ENCODE data around the gene TRAF3IP3.

TRAF3IP3 gene

GRCh38 chr1:209755926-209756614 lies at the start of gene TRAF3IP3:
Gene TRAF3IP3 (plus strand): TSS chr1:209756053. CDS start chr1:209760040, 3,987 bp downstream.
- H3K27ac ChIP-seq (ENCODE audit: low read length), result no peak within 1 kb of the TSS
- H3K36me3 ChIP-seq (ENCODE audit: control insufficient read depth in 2 of 2, insufficient read depth in 2 of 2, low read length in 2 of 2), result no peaks in the 10 kb centered on the region
- no peak within 1 kb of the TSS for H3K4me3 ChIP-seq (ENCODE audit: low read length in 2 of 2)
- H3K9me3 ChIP-seq (ENCODE audit: control insufficient read depth in 2 of 2, low read length in 2 of 2), result no peaks in the 10 kb centered on the region
- H3K27me3 ChIP-seq (ENCODE audit: control insufficient read depth in 1 of 2, insufficient read depth in 2 of 2, low read length in 2 of 2), result no peaks in the 10 kb centered on the region
- H3K9ac ChIP-seq (ENCODE audit: low read length in 2 of 2), result no peak within 1 kb of the TSS
- H3K4me1 ChIP-seq (ENCODE audit: control insufficient read depth, insufficient read depth, low read length), result peaks cover 11% of the 10 kb centered on the region

- no peak overlapping the region for H3K9ac ChIP-seq (ENCODE audit: low read length in 2 of 2)
- H3K36me3 ChIP-seq (ENCODE audit: control insufficient read depth in 2 of 2, insufficient read depth in 2 of 2, low read length in 2 of 2), result no peaks in the 10 kb centered on the region
- H3K27ac ChIP-seq (ENCODE audit: low read length), result no peak overlapping the region
- no peaks in the 10 kb centered on the region for H3K9me3 ChIP-seq (ENCODE audit: control insufficient read depth in 2 of 2, low read length in 2 of 2)
- H3K4me3 ChIP-seq (ENCODE audit: low read length in 2 of 2), result no peak overlapping the region
- no peaks in the 10 kb centered on the region for H3K4me1 ChIP-seq (ENCODE audit: control insufficient read depth, insufficient read depth, low read length)
- H3K27me3 ChIP-seq (ENCODE audit: control insufficient read depth in 1 of 2, insufficient read depth in 2 of 2, low read length in 2 of 2), result no peaks in the 10 kb centered on the region
These were observed 49.2 kb upstream of the TRAF3IP3 start for GRCh38 chr1:209706622-209707021.

- Histone ChIP-seq H3K4me1 (ENCODE audit: control insufficient read depth, insufficient read depth, low read length) (no peaks in the 10 kb centered on the region), H3K27me3 (ENCODE audit: control insufficient read depth in 1 of 2, insufficient read depth in 2 of 2, low read length in 2 of 2) (no peaks in the 10 kb centered on the region), H3K27ac (ENCODE audit: low read length) (no peak overlapping the region), H3K9ac (ENCODE audit: low read length in 2 of 2) (no peak overlapping the region), H3K9me3 (ENCODE audit: control insufficient read depth in 2 of 2, low read length in 2 of 2) (no peaks in the 10 kb centered on the region), H3K4me3 (ENCODE audit: low read length in 2 of 2) (no peak overlapping the region), H3K36me3 (ENCODE audit: control insufficient read depth in 2 of 2, insufficient read depth in 2 of 2, low read length in 2 of 2) (no peaks in the 10 kb centered on the region)
These were observed 48.5 kb upstream of the TRAF3IP3 start for GRCh38 chr1:209707308-209707707.

GRCh38 chr1:209708297-209708696 lies 47.6 kb upstream of the TRAF3IP3 start:
- Histone ChIP-seq H3K27me3 (ENCODE audit: control insufficient read depth in 1 of 2, insufficient read depth in 2 of 2, low read length in 2 of 2) (no peaks in the 10 kb centered on the region), H3K4me1 (ENCODE audit: control insufficient read depth, insufficient read depth, low read length) (no peaks in the 10 kb centered on the region), H3K9me3 (ENCODE audit: control insufficient read depth in 2 of 2, low read length in 2 of 2) (no peaks in the 10 kb centered on the region), H3K4me3 (ENCODE audit: low read length in 2 of 2) (no peak overlapping the region), H3K36me3 (ENCODE audit: control insufficient read depth in 2 of 2, insufficient read depth in 2 of 2, low read length in 2 of 2) (no peaks in the 10 kb centered on the region), H3K9ac (ENCODE audit: low read length in 2 of 2) (no peak overlapping the region), H3K27ac (ENCODE audit: low read length) (no peak overlapping the region)

- Histone ChIP-seq H3K4me3 (ENCODE audit: low read length in 2 of 2) (no peak overlapping the region), H3K27me3 (ENCODE audit: control insufficient read depth in 1 of 2, insufficient read depth in 2 of 2, low read length in 2 of 2) (no peaks in the 10 kb centered on the region), H3K27ac (ENCODE audit: low read length) (no peak overlapping the region), H3K36me3 (ENCODE audit: control insufficient read depth in 2 of 2, insufficient read depth in 2 of 2, low read length in 2 of 2) (no peaks in the 10 kb centered on the region), H3K4me1 (ENCODE audit: control insufficient read depth, insufficient read depth, low read length) (no peaks in the 10 kb centered on the region), H3K9me3 (ENCODE audit: control insufficient read depth in 2 of 2, low read length in 2 of 2) (no peaks in the 10 kb centered on the region), H3K9ac (ENCODE audit: low read length in 2 of 2) (no peak overlapping the region)
These were observed 45.8 kb upstream of the TRAF3IP3 start for GRCh38 chr1:209710093-209710492.

- H3K4me1 ChIP-seq (ENCODE audit: control insufficient read depth, insufficient read depth, low read length), result no peaks in the 10 kb centered on the region
- H3K9ac ChIP-seq (ENCODE audit: low read length in 2 of 2), result no peak overlapping the region
- no peak overlapping the region for H3K27ac ChIP-seq (ENCODE audit: low read length)
- no peaks in the 10 kb centered on the region for H3K9me3 ChIP-seq (ENCODE audit: control insufficient read depth in 2 of 2, low read length in 2 of 2)
- no peak overlapping the region for H3K4me3 ChIP-seq (ENCODE audit: low read length in 2 of 2)
- H3K27me3 ChIP-seq (ENCODE audit: control insufficient read depth in 1 of 2, insufficient read depth in 2 of 2, low read length in 2 of 2), result no peaks in the 10 kb centered on the region
- no peaks in the 10 kb centered on the region for H3K36me3 ChIP-seq (ENCODE audit: control insufficient read depth in 2 of 2, insufficient read depth in 2 of 2, low read length in 2 of 2)
These were observed 45.0 kb upstream of the TRAF3IP3 start for GRCh38 chr1:209710847-209711246.

GRCh38 chr1:209714338-209714737 lies 41.5 kb upstream of the TRAF3IP3 start:
- H3K27ac ChIP-seq (ENCODE audit: low read length), result no peak overlapping the region
- H3K4me3 ChIP-seq (ENCODE audit: low read length in 2 of 2), result no peak overlapping the region
- no peaks in the 10 kb centered on the region for H3K36me3 ChIP-seq (ENCODE audit: control insufficient read depth in 2 of 2, insufficient read depth in 2 of 2, low read length in 2 of 2)
- no peaks in the 10 kb centered on the region for H3K4me1 ChIP-seq (ENCODE audit: control insufficient read depth, insufficient read depth, low read length)
- H3K9ac ChIP-seq (ENCODE audit: low read length in 2 of 2), result no peak overlapping the region
- no peaks in the 10 kb centered on the region for H3K9me3 ChIP-seq (ENCODE audit: control insufficient read depth in 2 of 2, low read length in 2 of 2)
- H3K27me3 ChIP-seq (ENCODE audit: control insufficient read depth in 1 of 2, insufficient read depth in 2 of 2, low read length in 2 of 2), result no peaks in the 10 kb centered on the region

GRCh38 chr1:209715314-209715713 lies 40.5 kb upstream of the TRAF3IP3 start:
- H3K9me3 ChIP-seq (ENCODE audit: control insufficient read depth in 2 of 2, low read length in 2 of 2), result no peaks in the 10 kb centered on the region

GRCh38 chr1:209717818-209718217 lies 38.0 kb upstream of the TRAF3IP3 start:
- H3K9ac ChIP-seq (ENCODE audit: low read length in 2 of 2), result no peak overlapping the region
- H3K9me3 ChIP-seq (ENCODE audit: control insufficient read depth in 2 of 2, low read length in 2 of 2), result no peaks in the 10 kb centered on the region
- H3K27me3 ChIP-seq (ENCODE audit: control insufficient read depth in 1 of 2, insufficient read depth in 2 of 2, low read length in 2 of 2), result no peaks in the 10 kb centered on the region
- no peaks in the 10 kb centered on the region for H3K4me1 ChIP-seq (ENCODE audit: control insufficient read depth, insufficient read depth, low read length)
- no peak overlapping the region for H3K4me3 ChIP-seq (ENCODE audit: low read length in 2 of 2)
- H3K27ac ChIP-seq (ENCODE audit: low read length), result no peak overlapping the region
- H3K36me3 ChIP-seq (ENCODE audit: control insufficient read depth in 2 of 2, insufficient read depth in 2 of 2, low read length in 2 of 2), result no peaks in the 10 kb centered on the region

More at GRCh38 chr1:209715314-209715713, 40.5 kb upstream of the TRAF3IP3 start:
- no peak overlapping the region for H3K9ac ChIP-seq (ENCODE audit: low read length in 2 of 2)
- H3K4me1 ChIP-seq (ENCODE audit: control insufficient read depth, insufficient read depth, low read length), result no peaks in the 10 kb centered on the region
- no peaks in the 10 kb centered on the region for H3K36me3 ChIP-seq (ENCODE audit: control insufficient read depth in 2 of 2, insufficient read depth in 2 of 2, low read length in 2 of 2)
- no peaks in the 10 kb centered on the region for H3K27me3 ChIP-seq (ENCODE audit: control insufficient read depth in 1 of 2, insufficient read depth in 2 of 2, low read length in 2 of 2)
- H3K27ac ChIP-seq (ENCODE audit: low read length), result no peak overlapping the region
- no peak overlapping the region for H3K4me3 ChIP-seq (ENCODE audit: low read length in 2 of 2)

GRCh38 chr1:209720326-209720725 lies 35.5 kb upstream of the TRAF3IP3 start:
- H3K9me3 ChIP-seq (ENCODE audit: control insufficient read depth in 2 of 2, low read length in 2 of 2), result no peaks in the 10 kb centered on the region
- H3K27ac ChIP-seq (ENCODE audit: low read length), result no peak overlapping the region
- H3K9ac ChIP-seq (ENCODE audit: low read length in 2 of 2), result no peak overlapping the region

GRCh38 chr1:209720826-209721225 lies 35.0 kb upstream of the TRAF3IP3 start:
- no peak overlapping the region for H3K9ac ChIP-seq (ENCODE audit: low read length in 2 of 2)
- no peaks in the 10 kb centered on the region for H3K9me3 ChIP-seq (ENCODE audit: control insufficient read depth in 2 of 2, low read length in 2 of 2)
- H3K4me1 ChIP-seq (ENCODE audit: control insufficient read depth, insufficient read depth, low read length), result no peaks in the 10 kb centered on the region

More at GRCh38 chr1:209720326-209720725, 35.5 kb upstream of the TRAF3IP3 start:
- H3K27me3 ChIP-seq (ENCODE audit: control insufficient read depth in 1 of 2, insufficient read depth in 2 of 2, low read length in 2 of 2), result no peaks in the 10 kb centered on the region
- H3K4me3 ChIP-seq (ENCODE audit: low read length in 2 of 2), result no peak overlapping the region
- no peaks in the 10 kb centered on the region for H3K36me3 ChIP-seq (ENCODE audit: control insufficient read depth in 2 of 2, insufficient read depth in 2 of 2, low read length in 2 of 2)
- H3K4me1 ChIP-seq (ENCODE audit: control insufficient read depth, insufficient read depth, low read length), result no peaks in the 10 kb centered on the region

More at GRCh38 chr1:209720826-209721225, 35.0 kb upstream of the TRAF3IP3 start:
- Histone ChIP-seq H3K27ac (ENCODE audit: low read length) (no peak overlapping the region), H3K36me3 (ENCODE audit: control insufficient read depth in 2 of 2, insufficient read depth in 2 of 2, low read length in 2 of 2) (no peaks in the 10 kb centered on the region), H3K27me3 (ENCODE audit: control insufficient read depth in 1 of 2, insufficient read depth in 2 of 2, low read length in 2 of 2) (no peaks in the 10 kb centered on the region), H3K4me3 (ENCODE audit: low read length in 2 of 2) (no peak overlapping the region)

All from stomach smooth muscle (tissue), 2 donors.